Neutrophil (primary cell): ENCODE data around the gene TTC39C.

Experiments
- H3K27ac ChIP-seq: fragments of 200-600 bp; sonication (generic); 2 replicates; pipeline ENCODE4 v1.5.1; 2016; ENCODE audit warnings: mild to moderate bottlenecking, moderate library complexity
- H3K27me3 ChIP-seq: fragments of 200-600 bp; sonication (generic); 2 replicates; pipeline ENCODE4 v1.6.0; 2016; ENCODE audit warnings: mild to moderate bottlenecking
- H3K36me3 ChIP-seq: fragments of 200-600 bp; sonication (generic); 2 replicates; pipeline ENCODE4 v1.5.1; 2017
- H3K4me1 ChIP-seq, 2 experiments: fragments of 200-600 bp in 1 of 2; sonication (generic) in 1 of 2; 1 replicate in 1 of 2; 2 replicates in 1 of 2; pipeline versions ENCODE4 v1.5.1 to v1.6.1; 2013 to 2016; ENCODE audit warnings: low read depth in 1 of 2, low read length in 1 of 2, mild to moderate bottlenecking in 1 of 2, moderate library complexity in 1 of 2; ENCODE audit not compliant: control insufficient read depth in 1 of 2, insufficient read depth in 1 of 2
- H3K4me3 ChIP-seq, 2 experiments: fragments of 200-600 bp in 1 of 2; sonication (generic) in 1 of 2; 1 replicate in 1 of 2; 2 replicates in 1 of 2; pipeline ENCODE4 v1.5.1; 2013 to 2016; ENCODE audit warnings: low read depth in 1 of 2, low read length in 1 of 2, mild to moderate bottlenecking in 1 of 2, moderate library complexity in 1 of 2
- H3K9me3 ChIP-seq: fragments of 200-600 bp; sonication (generic); 2 replicates; pipeline ENCODE4 v1.5.1; 2016
- TF ChIP-seq, protein P1 (sequence below): fragments of 200-600 bp; sonication (generic); IDR thresholded peaks from 2 replicates; pipeline ENCODE4 v1.5.1; 2016; ENCODE audit warnings: antibody characterized with exemption

Gene TTC39C

DNA sequence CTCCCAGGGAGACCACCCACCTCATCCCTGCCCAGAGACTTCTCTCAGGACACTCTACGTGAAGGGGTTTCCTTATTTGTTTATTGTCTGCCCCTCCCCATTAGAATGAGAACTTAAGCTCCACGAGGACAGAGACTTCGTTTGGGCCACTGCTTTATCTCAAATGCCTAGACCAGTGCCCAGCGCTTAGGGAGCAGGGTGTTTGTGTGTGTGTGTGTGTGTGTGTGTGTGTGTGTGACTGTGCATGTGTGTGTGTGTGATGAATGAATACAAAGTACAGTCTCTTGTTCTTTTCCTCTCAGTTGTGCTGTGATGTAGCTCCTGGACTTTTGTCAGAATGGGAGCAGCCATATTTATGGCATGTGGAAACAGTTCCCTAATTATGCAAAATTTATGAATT lies 89.9 kb downstream of the TTC39C start:
- no peaks in the 10 kb centered on the region for H3K9me3 ChIP-seq
- H3K27ac ChIP-seq = no peak overlapping the region
- TF ChIP-seq, protein P1, sequence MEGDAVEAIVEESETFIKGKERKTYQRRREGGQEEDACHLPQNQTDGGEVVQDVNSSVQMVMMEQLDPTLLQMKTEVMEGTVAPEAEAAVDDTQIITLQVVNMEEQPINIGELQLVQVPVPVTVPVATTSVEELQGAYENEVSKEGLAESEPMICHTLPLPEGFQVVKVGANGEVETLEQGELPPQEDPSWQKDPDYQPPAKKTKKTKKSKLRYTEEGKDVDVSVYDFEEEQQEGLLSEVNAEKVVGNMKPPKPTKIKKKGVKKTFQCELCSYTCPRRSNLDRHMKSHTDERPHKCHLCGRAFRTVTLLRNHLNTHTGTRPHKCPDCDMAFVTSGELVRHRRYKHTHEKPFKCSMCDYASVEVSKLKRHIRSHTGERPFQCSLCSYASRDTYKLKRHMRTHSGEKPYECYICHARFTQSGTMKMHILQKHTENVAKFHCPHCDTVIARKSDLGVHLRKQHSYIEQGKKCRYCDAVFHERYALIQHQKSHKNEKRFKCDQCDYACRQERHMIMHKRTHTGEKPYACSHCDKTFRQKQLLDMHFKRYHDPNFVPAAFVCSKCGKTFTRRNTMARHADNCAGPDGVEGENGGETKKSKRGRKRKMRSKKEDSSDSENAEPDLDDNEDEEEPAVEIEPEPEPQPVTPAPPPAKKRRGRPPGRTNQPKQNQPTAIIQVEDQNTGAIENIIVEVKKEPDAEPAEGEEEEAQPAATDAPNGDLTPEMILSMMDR = no peak
- H3K4me3 ChIP-seq = no peak overlapping the region
- H3K27me3 ChIP-seq = no peaks in the 10 kb centered on the region
- peaks cover 10 to 11% of the 10 kb centered on the region in 2 experiments for H3K4me1 ChIP-seq
- peaks cover 13% of the 10 kb centered on the region for H3K36me3 ChIP-seq

DNA sequence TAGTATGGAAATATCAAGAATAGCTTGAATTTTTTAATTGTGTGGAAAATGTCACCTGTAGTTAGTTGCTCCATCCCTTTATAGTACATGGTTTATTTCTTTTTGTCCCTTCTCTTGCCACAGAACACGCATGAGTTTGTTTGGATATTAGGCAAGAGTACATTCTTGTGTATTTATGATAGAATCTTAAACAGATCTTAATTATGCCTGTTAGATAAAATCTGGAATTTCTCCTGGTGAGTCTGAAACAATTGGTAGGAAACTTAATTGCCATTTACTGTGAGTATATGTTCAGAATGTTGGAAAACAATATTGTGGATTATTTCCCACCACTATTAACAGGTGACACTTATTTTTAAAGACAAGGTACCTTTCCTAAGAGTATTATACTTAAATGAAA lies 94.1 kb downstream of the TTC39C start:
- TF ChIP-seq, protein P1 = no peak
- H3K4me1 ChIP-seq = no peaks in the 10 kb centered on the region
- no peak overlapping the region for H3K27ac ChIP-seq
- H3K4me3 ChIP-seq = no peak overlapping the region
- peaks cover 23% of the 10 kb centered on the region for H3K36me3 ChIP-seq
- H3K27me3 ChIP-seq = no peaks in the 10 kb centered on the region
- no peaks in the 10 kb centered on the region for H3K9me3 ChIP-seq

DNA sequence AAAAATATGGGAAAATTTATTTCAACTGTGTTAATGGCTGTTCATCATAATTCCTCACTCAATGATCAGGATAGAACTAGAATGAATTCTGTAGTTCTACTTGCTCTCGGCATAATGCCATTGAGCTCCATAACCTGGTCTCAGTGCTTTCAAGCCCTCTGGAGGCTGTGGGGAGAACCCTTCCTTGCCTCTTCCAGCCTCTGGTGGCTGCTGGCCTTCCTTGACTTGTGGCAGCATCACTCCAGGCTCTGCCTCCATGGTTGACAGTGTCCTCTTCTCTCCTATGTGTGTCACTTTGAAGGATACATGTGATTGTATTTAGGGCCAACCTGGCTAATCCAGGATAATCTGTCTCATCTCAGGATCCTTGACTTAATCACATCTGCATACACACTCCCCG lies 97.4 kb downstream of the TTC39C start:
- peaks cover 12 to 14% of the 10 kb centered on the region in 2 experiments for H3K4me1 ChIP-seq
- H3K36me3 ChIP-seq = peaks cover 20% of the 10 kb centered on the region
- no peak overlapping the region for H3K27ac ChIP-seq
- no peak overlapping the region for H3K4me3 ChIP-seq
- H3K27me3 ChIP-seq = no peaks in the 10 kb centered on the region
- TF ChIP-seq, protein P1 = no peak
- no peaks in the 10 kb centered on the region for H3K9me3 ChIP-seq

DNA sequence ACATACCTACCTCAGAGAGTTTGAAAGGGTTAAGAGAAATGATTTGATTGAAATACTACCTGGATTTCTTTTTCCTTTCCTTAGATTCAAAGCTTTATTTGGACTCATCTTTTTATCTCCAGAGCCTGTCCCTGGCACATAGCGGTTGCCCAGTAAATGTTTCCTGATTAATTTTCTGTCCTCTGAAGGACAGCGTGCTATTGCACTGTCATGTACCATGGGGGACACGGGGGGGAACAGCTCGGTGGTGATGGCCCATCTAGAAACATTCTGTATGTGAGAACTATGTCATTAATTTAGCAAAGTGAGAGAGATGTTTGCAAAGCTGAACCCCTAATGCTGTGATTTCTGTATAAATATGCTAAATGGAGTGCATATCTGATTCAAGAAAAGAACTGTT lies 97.9 kb downstream of the TTC39C start:
- H3K36me3 ChIP-seq = peaks cover 20% of the 10 kb centered on the region
- TF ChIP-seq, protein P1 = no peak
- H3K9me3 ChIP-seq = no peaks in the 10 kb centered on the region
- H3K27me3 ChIP-seq = no peaks in the 10 kb centered on the region
- no peak overlapping the region for H3K4me3 ChIP-seq
- peaks cover 12 to 14% of the 10 kb centered on the region in 2 experiments for H3K4me1 ChIP-seq
- H3K27ac ChIP-seq = no peak overlapping the region

DNA sequence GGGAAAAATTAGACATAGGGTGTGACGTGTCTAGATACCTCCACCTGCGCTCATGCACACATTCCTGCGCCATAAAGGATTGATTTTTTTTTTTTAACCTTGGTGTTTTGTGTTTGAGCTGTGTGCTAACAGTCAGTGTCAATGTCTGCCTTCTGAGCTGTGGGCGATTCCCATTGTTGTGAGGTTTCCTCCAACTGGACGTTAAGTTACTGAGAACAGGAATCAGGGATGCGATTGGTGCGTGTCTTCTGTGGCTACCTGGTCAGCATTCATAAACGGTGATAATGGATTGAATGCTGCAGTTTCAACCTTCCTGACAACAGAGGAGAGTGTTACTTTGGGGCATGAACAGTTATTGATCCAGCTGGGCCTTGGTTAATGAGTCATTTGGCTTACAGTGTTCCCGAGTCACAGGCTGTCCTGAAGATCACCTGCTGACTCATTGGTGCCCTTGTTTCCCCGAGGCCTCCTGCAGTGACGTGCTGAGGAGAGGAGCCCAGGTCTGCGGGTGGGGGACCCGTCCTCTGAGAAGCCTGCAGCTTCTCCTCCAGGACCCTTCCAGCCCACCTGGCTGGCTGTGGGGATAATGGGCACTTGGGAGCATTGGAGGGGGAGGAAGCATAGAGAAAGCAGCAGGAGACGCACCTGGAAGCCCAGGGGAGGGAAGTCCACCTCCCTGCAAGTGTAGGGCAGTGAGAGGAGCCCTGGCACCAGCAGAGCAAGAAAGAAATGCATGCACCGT lies 98.5 kb downstream of the TTC39C start:
- no peaks in the 10 kb centered on the region for H3K27me3 ChIP-seq
- TF ChIP-seq, protein P1 = no peak
- H3K9me3 ChIP-seq = no peaks in the 10 kb centered on the region
- no peak overlapping the region for H3K27ac ChIP-seq
- H3K4me1 ChIP-seq = peaks cover 12 to 14% of the 10 kb centered on the region in 2 experiments
- no peak overlapping the region for H3K4me3 ChIP-seq
- H3K36me3 ChIP-seq = peaks cover 21% of the 10 kb centered on the region
